Body of pancreas (tissue), 4 donors: Measurements from ENCODE around the gene PACRG.

Experiments
- CTCF ChIP-seq, 7 experiments: fragments of 450-650 bp in 4 of 7; fragments of 200-600 bp in 3 of 7; sonication (generic) in 3 of 7; IDR thresholded peaks; one replicate each; pipeline ENCODE4 v1.5.1; 2016 to 2019; ENCODE audit warnings: antibody characterized with exemption in 7 of 7
- POLR2A ChIP-seq, 3 donors: fragments of 450-650 bp; IDR thresholded peaks; one replicate each; pipeline ENCODE4 v1.6.1; 2016; ENCODE audit warnings: antibody characterized with exemption in 3 of 3, mild to moderate bottlenecking in 2 of 3

GRCh38 chr6:163148451-163149278 lies 420.9 kb downstream of the PACRG start:
- TF ChIP-seq CTCF (IDR thresholded peaks at IDR 0.05) (no peak), POLR2A (IDR thresholded peaks at IDR 0.05) (no peak)
